Aorta (tissue), 5 donors: ENCODE results near the gene OR7A17. TPM values are rescaled to one million over a fixed set of nuclear protein-coding genes. Genes with fewer than 3 reads are reported as not detected.

Experiments
- ATAC-seq: fragments of 200-7000 bp; cut with Tn5 transposase; one replicate; pipeline ENCODE4 v1.9.1; 2022; ENCODE audit warnings: moderate library complexity; ENCODE audit not compliant: low FRiP score
- DNase-seq, 2 donors: peaks; one replicate each; pipeline ENCODE4 v3.0.0-alpha.2; 2020
- H3K27ac ChIP-seq, 2 donors: one replicate each; pipeline ENCODE4 v1.5.1; 2013; ENCODE audit warnings: low read length in 2 of 2, mild to moderate bottlenecking in 2 of 2, moderate library complexity in 2 of 2, control low read depth in 1 of 2, inconsistent platforms in 1 of 2, low read depth in 1 of 2
- H3K27me3 ChIP-seq, 2 donors: one replicate each; pipeline ENCODE4 v1.6.1; 2013; ENCODE audit warnings: control low read depth in 1 of 2, low read length in 1 of 2, mild to moderate bottlenecking in 1 of 2, moderate library complexity in 1 of 2; ENCODE audit not compliant: insufficient read depth in 2 of 2, control insufficient read depth in 1 of 2
- H3K36me3 ChIP-seq, 2 donors: one replicate each; pipeline ENCODE4 v1.6.1; 2013; ENCODE audit warnings: control low read depth in 1 of 2, low read length in 1 of 2, mild to moderate bottlenecking in 1 of 2; ENCODE audit not compliant: insufficient read depth in 2 of 2, control insufficient read depth in 1 of 2
- H3K4me1 ChIP-seq, 2 donors: one replicate each; pipeline ENCODE4 v1.6.1; 2013; ENCODE audit warnings: low read length in 2 of 2, control low read depth in 1 of 2, mild to moderate bottlenecking in 1 of 2, moderate library complexity in 1 of 2; ENCODE audit not compliant: insufficient read depth in 2 of 2, control insufficient read depth in 1 of 2
- H3K4me3 ChIP-seq, 2 donors: one replicate each; pipeline ENCODE4 v1.5.1; 2013; ENCODE audit warnings: low read length in 2 of 2, control low read depth in 1 of 2, mild to moderate bottlenecking in 1 of 2
- H3K9me3 ChIP-seq: one replicate; pipeline ENCODE4 v1.6.1; 2013; ENCODE audit warnings: mild to moderate bottlenecking, low read length; ENCODE audit not compliant: control insufficient read depth
- WGBS, 2 donors: extraction: QIAGEN DNeasy Blood & Tissue Kit; methylation state at CpG; one replicate each; pipeline ENCODE4 v1.1.7; 2013; 5-methylcytosine and 5-hydroxymethylcytosine counted together
- intact Hi-C, 2 donors: fragments of 100-400 bp; cut with DNase I; formaldehyde crosslinking; loops; one replicate each; pipeline versions ENCODE4 v1.14.2 to v1.15.0; 2022
- long read RNA-seq, 2 donors: library from polyadenylated mRNA; unstranded; transcript quantifications; one replicate each; pipeline ENCODE4 v2.0.0, GENCODE V29; 2020 to 2021
- polyA plus RNA-seq, 2 donors: library from polyadenylated mRNA; stranded (reverse); fragments of 200-250 nt; gene quantifications; one replicate each; pipeline ENCODE4 v1.2.3, GENCODE V29; 2013
- total RNA-seq, 2 donors: library from RNA; stranded (reverse); fragmentation: NEBNext Ultra II Directional; extraction: Animal tissue kit (Norgen Biotek cat#: 25700); gene quantifications; one replicate each; pipeline ENCODE4 v1.2.1, GENCODE V29; 2021
- donor health status: healthy with polysubstance abuse.
- donor health status: Bipolar disorder and iron deficiency.
- donor health status: DM: no; HTN: no; CAD: no.
- donor health status: DM: no; HTN: no; CAD: no.
- donor health status: DM: yes; HTN: yes; CAD: no.

Gene OR7A17
- not detected for total RNA-seq
- not detected for polyA plus RNA-seq
- long read RNA-seq, donor 1: 0 reads
- long read RNA-seq, donor 2: 0 reads

- 58% methylated on average over 4 of the region's 4 CpGs for WGBS, 2 donors
- no peaks in the 10 kb centered on the region for H3K27me3 ChIP-seq
- no peak for ATAC-seq
Observed at GRCh38 chr19:14886032-14886431, at the start of gene OR7A17. Gene OR7A17, minus strand, starts transcription at chr19:14886132. Its CDS starts 4,777 bp downstream, at chr19:14881355.

DNA sequence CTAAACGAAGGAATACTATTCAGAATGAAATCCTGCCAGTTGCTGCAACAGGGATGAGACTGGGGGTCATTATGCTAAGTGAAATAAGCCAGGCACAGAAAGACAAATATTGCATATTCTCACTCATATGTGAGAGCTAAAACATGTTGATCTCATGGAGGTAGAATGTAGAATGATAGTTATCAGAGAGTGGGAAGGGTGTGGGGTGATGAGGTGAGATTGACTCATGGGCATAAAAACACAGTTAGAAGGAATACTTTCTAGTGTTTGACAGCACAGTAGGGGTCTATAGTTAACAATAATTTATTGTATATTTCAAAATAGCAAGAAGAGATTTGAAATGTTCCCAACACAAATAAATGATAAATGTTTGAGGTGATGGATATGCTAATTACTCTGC, 47.6 kb upstream of the OR7A17 start:
- intact Hi-C loops: no loop called here
- DNase-seq (no peak), ATAC-seq (no peak)
- Histone ChIP-seq H3K36me3 (no peaks in the 10 kb centered on the region), H3K27ac (no peak overlapping the region), H3K4me3 (no peak overlapping the region), H3K27me3 (peaks cover 0 to 3% of the 10 kb centered on the region in 2 donors), H3K4me1 (no peaks in the 10 kb centered on the region), H3K9me3 (peaks cover 1% of the 10 kb centered on the region)
- WGBS, 2 donors: 56 to 57% methylated on average over 1 of the region's 1 CpG

More at GRCh38 chr19:14886032-14886431, at the start of gene OR7A17:
- Histone ChIP-seq H3K36me3 (no peaks in the 10 kb centered on the region), H3K27ac (no peak within 1 kb of the TSS), H3K4me1 (no peaks in the 10 kb centered on the region), H3K4me3 (no peak within 1 kb of the TSS), H3K9me3 (peaks cover 1% of the 10 kb centered on the region)
- intact Hi-C loops: loop anchor here in 1 of 2 donors (5.0 kb wide), 1 partner anchor 314 kb away; the partner anchor contains the start of gene NDUFB7
- no peak for DNase-seq

GRCh38 chr19:14916848-14917247, 30.9 kb upstream of the OR7A17 start:
- Histone ChIP-seq H3K4me3 (no peak overlapping the region), H3K27ac (no peak overlapping the region), H3K4me1 (no peaks in the 10 kb centered on the region), H3K36me3 (no peaks in the 10 kb centered on the region), H3K27me3 (no peaks in the 10 kb centered on the region), H3K9me3 (peaks cover 2% of the 10 kb centered on the region)
- no peak for ATAC-seq
- intact Hi-C loops: no loop called here
- no peak for DNase-seq
- whole genome bisulfite sequencing, 2 donors: 66 to 68% methylated on average over 5 of the region's 5 CpGs

DNA sequence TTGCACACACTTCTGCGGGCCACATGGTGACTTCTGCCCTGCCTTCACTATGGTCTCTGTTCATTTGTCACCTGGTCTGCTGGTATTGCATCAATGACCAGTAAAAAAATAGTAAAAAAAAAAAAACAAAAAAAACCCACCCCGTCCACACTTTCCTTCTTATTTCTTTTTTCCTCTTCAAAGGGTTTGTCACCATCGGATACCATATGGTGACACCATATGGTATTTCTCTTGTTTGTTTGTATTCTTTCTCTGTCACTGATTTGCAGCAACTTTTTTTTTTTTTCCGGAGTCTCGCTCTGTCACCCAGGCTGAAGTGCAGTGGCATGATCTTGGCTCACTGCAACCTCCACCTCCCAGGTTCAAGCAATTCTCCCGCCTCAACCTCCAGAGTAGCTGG, 29.2 kb upstream of the OR7A17 start:
- DNase-seq: no peak
- H3K4me3 ChIP-seq: no peak overlapping the region
- H3K4me1 ChIP-seq: no peaks in the 10 kb centered on the region
- no peaks in the 10 kb centered on the region for H3K27me3 ChIP-seq
- no peak for ATAC-seq
- peaks cover 2% of the 10 kb centered on the region for H3K9me3 ChIP-seq
- no peaks in the 10 kb centered on the region for H3K36me3 ChIP-seq
- 41 to 44% methylated on average over 6 of the region's 6 CpGs for WGBS, 2 donors
- H3K27ac ChIP-seq: no peak overlapping the region
- intact Hi-C loops: no loop called here

- intact Hi-C loops: no loop called here
- Histone ChIP-seq H3K9me3 (no peaks in the 10 kb centered on the region), H3K4me1 (peaks cover 0 to 3% of the 10 kb centered on the region in 2 donors), H3K27ac (no peak overlapping the region), H3K4me3 (no peak overlapping the region), H3K36me3 (no peaks in the 10 kb centered on the region), H3K27me3 (no peaks in the 10 kb centered on the region)
- no peak for ATAC-seq
- WGBS, 2 donors: 67 to 74% methylated on average over 4 of the region's 4 CpGs
- DNase-seq: no peak
Observed at GRCh38 chr19:14906711-14907110, 20.8 kb upstream of the OR7A17 start.

GRCh38 chr19:14901675-14902260, 15.8 kb upstream of the OR7A17 start:
- H3K4me1 ChIP-seq: no peaks in the 10 kb centered on the region
- no peak for DNase-seq
- H3K27me3 ChIP-seq: peaks cover 0 to 2% of the 10 kb centered on the region in 2 donors
- ATAC-seq: no peak
- H3K27ac ChIP-seq: no peak overlapping the region
- 8 to 25% methylated on average over 2 of the region's 2 CpGs for WGBS, 2 donors
- no peak overlapping the region for H3K4me3 ChIP-seq
- no peaks in the 10 kb centered on the region for H3K9me3 ChIP-seq
- H3K36me3 ChIP-seq: no peaks in the 10 kb centered on the region
- intact Hi-C loops: no loop called here

GRCh38 chr19:14890643-14891379, 4.9 kb upstream of the OR7A17 start:
- Histone ChIP-seq H3K36me3 (no peaks in the 10 kb centered on the region), H3K4me3 (no peak overlapping the region), H3K27ac (no peak overlapping the region), H3K4me1 (no peaks in the 10 kb centered on the region), H3K27me3 (peaks cover 0 to 3% of the 10 kb centered on the region in 2 donors), H3K9me3 (no peaks in the 10 kb centered on the region)
- ATAC-seq (no peak), DNase-seq (peak in 1 of 2 donors; percentile 52)
- intact Hi-C loops: no loop called here
- WGBS, 2 donors: 52 to 60% methylated on average over 10 of the region's 10 CpGs

DNA sequence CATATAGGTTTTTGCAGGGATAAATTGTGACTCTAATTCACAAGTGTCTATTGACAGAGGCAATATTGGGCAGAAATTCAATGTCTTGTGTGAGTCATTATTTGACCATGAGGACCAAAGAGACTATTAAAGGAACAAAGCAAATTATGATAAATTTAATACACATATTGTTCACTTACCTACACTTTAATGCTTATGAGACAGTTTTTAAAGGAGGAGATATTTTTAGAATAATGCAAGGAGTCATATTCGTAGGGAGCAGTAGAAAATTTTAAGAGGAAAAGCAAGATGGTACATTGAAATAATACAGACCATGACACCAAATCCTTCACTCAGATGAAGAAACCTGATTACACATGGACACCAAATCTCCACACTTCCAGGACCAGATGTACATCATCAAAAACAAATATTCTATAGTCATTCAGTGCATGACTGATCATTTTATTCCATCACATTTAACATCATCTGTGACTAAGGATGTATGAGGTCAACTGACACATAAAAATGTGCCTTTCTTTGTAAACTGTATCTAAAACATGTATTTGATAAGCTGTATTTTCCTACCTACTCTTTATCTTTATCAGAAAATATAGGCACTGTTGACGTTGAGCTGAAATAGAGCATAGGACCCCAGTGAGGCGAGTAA, 4.2 kb upstream of the OR7A17 start:
- H3K9me3 ChIP-seq: no peaks in the 10 kb centered on the region
- DNase-seq: no peak
- intact Hi-C loops: loop anchor here in 1 of 2 donors (5.0 kb wide), 1 partner anchor 318 kb away; the partner anchor contains the start of gene NDUFB7
- no peaks in the 10 kb centered on the region for H3K36me3 ChIP-seq
- no peaks in the 10 kb centered on the region for H3K27me3 ChIP-seq
- H3K4me1 ChIP-seq: no peaks in the 10 kb centered on the region
- H3K4me3 ChIP-seq: no peak overlapping the region
- WGBS, 2 donors: 59 to 64% methylated on average over 3 of the region's 3 CpGs
- no peak for ATAC-seq
- no peak overlapping the region for H3K27ac ChIP-seq
